DOHH2 (cell line): ENCODE measurements around the gene SMARCD1.

Source experiments
- H3F3A ChIP-seq: fragments of 200-600 bp; sonication (generic), shearing (Covaris generic); 2 replicates; pipeline ENCODE4 v1.6.0; 2016; ENCODE audit warnings: antibody characterized with exemption, mild to moderate bottlenecking; ENCODE audit not compliant: control insufficient read depth, insufficient read depth
- H3K27ac ChIP-seq: fragments of 200-600 bp; sonication (generic); 2 replicates; pipeline ENCODE4 v1.5.1; 2014; ENCODE audit warnings: low read depth, mild to moderate bottlenecking, low read length, moderate library complexity
- H3K27me3 ChIP-seq: fragments of 200-600 bp; sonication (generic); 2 replicates; pipeline ENCODE4 v1.6.1; 2014; ENCODE audit warnings: mild to moderate bottlenecking, low read length, mixed read lengths; ENCODE audit not compliant: control insufficient read depth
- H3K36me3 ChIP-seq: fragments of 200-600 bp; sonication (generic); 2 replicates; pipeline ENCODE4 v1.6.1; 2014; ENCODE audit warnings: mild to moderate bottlenecking, low read length, moderate library complexity, mixed read lengths; ENCODE audit not compliant: control insufficient read depth
- H3K4me1 ChIP-seq: fragments of 200-600 bp; sonication (generic); 2 replicates; pipeline ENCODE4 v1.6.1; 2014; ENCODE audit warnings: mild to moderate bottlenecking, low read length, mixed read lengths; ENCODE audit not compliant: control insufficient read depth
- H3K4me2 ChIP-seq: fragments of 200-600 bp; sonication (generic); 2 replicates; pipeline ENCODE4 v1.6.0; 2014; ENCODE audit warnings: mild to moderate bottlenecking, low read length, moderate library complexity
- H3K4me3 ChIP-seq: fragments of 200-600 bp; sonication (generic); 2 replicates; pipeline ENCODE4 v1.5.1; 2014; ENCODE audit warnings: mild to moderate bottlenecking, low read length, mixed read lengths
- H3K79me2 ChIP-seq: fragments of 200-600 bp; sonication (generic); 2 replicates; pipeline ENCODE4 v1.6.1; 2014; ENCODE audit warnings: mild to moderate bottlenecking, low read length, mixed read lengths; ENCODE audit not compliant: control insufficient read depth
- H3K9me2 ChIP-seq: fragments of 200-600 bp; sonication (generic); replicated peaks from 2 replicates; pipeline ENCODE4 v1.6.1; 2014; ENCODE audit warnings: mild to moderate bottlenecking, low read length, mixed read lengths; ENCODE audit not compliant: control insufficient read depth
- H3K9me3 ChIP-seq: fragments of 200-600 bp; sonication (generic); 2 replicates; pipeline ENCODE4 v1.6.1; 2014; ENCODE audit warnings: antibody characterized with exemption, low read length, mixed read lengths; ENCODE audit not compliant: control insufficient read depth, insufficient read depth
- H4K20me1 ChIP-seq: fragments of 200-600 bp; sonication (generic); 2 replicates; pipeline ENCODE4 v1.6.0; 2014; ENCODE audit warnings: low read depth, mild to moderate bottlenecking, antibody characterized with exemption, low read length, moderate library complexity; ENCODE audit not compliant: control insufficient read depth, insufficient read depth
- EZH2phosphoT487 ChIP-seq: fragments of 200-600 bp; sonication (generic); IDR thresholded peaks from 2 replicates; pipeline ENCODE4 v1.6.1; 2017; ENCODE audit warnings: borderline replicate concordance, mild to moderate bottlenecking, antibody characterized with exemption, low read length, moderate library complexity, mixed read lengths
- TF ChIP-seq, protein P1 (sequence below): fragments of 200-600 bp; sonication (generic); IDR thresholded peaks from one replicate; pipeline ENCODE4 v1.5.1; 2014; ENCODE audit warnings: antibody characterized with exemption, mild to moderate bottlenecking, low read depth, low read length; ENCODE audit not compliant: poor library complexity, severe bottlenecking

Gene SMARCD1

DNA sequence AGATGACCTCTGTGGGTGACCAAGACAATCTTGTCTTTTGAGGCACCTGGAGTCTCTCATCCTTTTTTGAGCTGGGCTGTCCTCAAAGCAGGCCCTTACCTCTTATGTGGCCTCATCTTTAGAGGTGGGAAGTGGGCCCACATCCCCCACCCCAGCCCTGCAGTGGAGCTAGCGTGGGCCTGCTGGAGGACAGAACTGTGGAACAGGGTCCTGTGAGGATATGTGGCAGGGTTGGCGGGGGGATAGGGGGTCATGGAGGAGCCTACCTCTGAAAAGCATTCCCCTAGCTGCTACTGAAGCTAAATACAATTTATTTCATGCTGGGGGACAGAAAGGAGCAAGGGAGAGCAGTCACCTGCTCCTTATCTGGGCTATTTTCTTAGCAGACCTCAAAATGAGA, 18.2 kb downstream of the SMARCD1 start:
- H3K9me3 ChIP-seq, result no peaks in the 10 kb centered on the region
- H3K79me2 ChIP-seq, result no peaks in the 10 kb centered on the region
- no peak overlapping the region for H3K27ac ChIP-seq
- no peaks in the 10 kb centered on the region for H4K20me1 ChIP-seq
- H3K4me3 ChIP-seq, result no peak overlapping the region
- peaks cover 4% of the 10 kb centered on the region; the same call in 1 of the 2 replicates for H3K4me1 ChIP-seq
- no peaks in the 10 kb centered on the region for H3F3A ChIP-seq
- H3K4me2 ChIP-seq, result no peak overlapping the region
- peaks cover 25% of the 10 kb centered on the region for H3K36me3 ChIP-seq
- no peaks in the 10 kb centered on the region for H3K27me3 ChIP-seq
- H3K9me2 ChIP-seq, result no peaks in the 10 kb centered on the region
- no peak for TF ChIP-seq EZH2phosphoT487
- TF ChIP-seq, protein P1, sequence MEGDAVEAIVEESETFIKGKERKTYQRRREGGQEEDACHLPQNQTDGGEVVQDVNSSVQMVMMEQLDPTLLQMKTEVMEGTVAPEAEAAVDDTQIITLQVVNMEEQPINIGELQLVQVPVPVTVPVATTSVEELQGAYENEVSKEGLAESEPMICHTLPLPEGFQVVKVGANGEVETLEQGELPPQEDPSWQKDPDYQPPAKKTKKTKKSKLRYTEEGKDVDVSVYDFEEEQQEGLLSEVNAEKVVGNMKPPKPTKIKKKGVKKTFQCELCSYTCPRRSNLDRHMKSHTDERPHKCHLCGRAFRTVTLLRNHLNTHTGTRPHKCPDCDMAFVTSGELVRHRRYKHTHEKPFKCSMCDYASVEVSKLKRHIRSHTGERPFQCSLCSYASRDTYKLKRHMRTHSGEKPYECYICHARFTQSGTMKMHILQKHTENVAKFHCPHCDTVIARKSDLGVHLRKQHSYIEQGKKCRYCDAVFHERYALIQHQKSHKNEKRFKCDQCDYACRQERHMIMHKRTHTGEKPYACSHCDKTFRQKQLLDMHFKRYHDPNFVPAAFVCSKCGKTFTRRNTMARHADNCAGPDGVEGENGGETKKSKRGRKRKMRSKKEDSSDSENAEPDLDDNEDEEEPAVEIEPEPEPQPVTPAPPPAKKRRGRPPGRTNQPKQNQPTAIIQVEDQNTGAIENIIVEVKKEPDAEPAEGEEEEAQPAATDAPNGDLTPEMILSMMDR, result no peak

DNA sequence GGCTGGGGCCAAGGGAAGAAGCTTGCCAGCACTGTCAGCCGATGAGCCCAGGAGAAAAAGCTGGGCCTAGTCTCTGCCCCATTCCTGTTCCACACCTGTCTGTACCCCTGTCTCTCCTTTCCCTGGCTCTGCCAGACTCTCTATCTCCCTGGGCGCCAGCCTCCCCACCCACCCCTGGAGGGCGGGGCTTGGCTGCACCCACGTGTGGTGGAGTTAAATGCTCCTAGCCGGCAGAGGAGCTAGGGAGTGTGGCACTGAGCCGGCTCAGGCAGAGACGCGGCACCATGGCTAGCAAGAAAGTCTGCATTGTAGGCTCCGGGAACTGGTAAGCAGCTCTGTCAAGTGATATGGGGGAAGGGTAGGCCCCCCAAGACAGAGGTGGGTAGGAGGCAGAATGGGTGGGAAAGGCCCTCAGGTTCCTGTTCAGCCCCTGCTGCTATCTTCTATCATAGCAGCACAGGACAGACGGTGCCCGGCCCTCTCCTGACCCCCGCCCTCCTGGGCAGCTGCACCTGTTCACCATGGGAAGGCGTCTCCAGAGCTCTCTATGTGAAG, 18.7 kb downstream of the SMARCD1 start, which contains the start of gene GPD1:
Gene GPD1, plus strand, starts transcription at position 242 of the 555 bp plus-strand sequence. Its CDS starts 43 bp downstream, at position 285.
- no peaks in the 10 kb centered on the region for H4K20me1 ChIP-seq
- no peaks in the 10 kb centered on the region for H3F3A ChIP-seq
- H3K79me2 ChIP-seq, result no peaks in the 10 kb centered on the region
- H3K9me3 ChIP-seq, result no peaks in the 10 kb centered on the region
- no peak within 1 kb of the TSS for H3K4me3 ChIP-seq
- no peak within 1 kb of the TSS for H3K27ac ChIP-seq
- H3K27me3 ChIP-seq, result no peaks in the 10 kb centered on the region
- no peak within 1 kb of the TSS for H3K4me2 ChIP-seq
- peaks cover 4% of the 10 kb centered on the region; the same call in 1 of the 2 replicates for H3K4me1 ChIP-seq
- H3K36me3 ChIP-seq, result peaks cover 20% of the 10 kb centered on the region
- TF ChIP-seq, protein P1, result no peak
- no peak for TF ChIP-seq EZH2phosphoT487
- no peaks in the 10 kb centered on the region for H3K9me2 ChIP-seq

DNA sequence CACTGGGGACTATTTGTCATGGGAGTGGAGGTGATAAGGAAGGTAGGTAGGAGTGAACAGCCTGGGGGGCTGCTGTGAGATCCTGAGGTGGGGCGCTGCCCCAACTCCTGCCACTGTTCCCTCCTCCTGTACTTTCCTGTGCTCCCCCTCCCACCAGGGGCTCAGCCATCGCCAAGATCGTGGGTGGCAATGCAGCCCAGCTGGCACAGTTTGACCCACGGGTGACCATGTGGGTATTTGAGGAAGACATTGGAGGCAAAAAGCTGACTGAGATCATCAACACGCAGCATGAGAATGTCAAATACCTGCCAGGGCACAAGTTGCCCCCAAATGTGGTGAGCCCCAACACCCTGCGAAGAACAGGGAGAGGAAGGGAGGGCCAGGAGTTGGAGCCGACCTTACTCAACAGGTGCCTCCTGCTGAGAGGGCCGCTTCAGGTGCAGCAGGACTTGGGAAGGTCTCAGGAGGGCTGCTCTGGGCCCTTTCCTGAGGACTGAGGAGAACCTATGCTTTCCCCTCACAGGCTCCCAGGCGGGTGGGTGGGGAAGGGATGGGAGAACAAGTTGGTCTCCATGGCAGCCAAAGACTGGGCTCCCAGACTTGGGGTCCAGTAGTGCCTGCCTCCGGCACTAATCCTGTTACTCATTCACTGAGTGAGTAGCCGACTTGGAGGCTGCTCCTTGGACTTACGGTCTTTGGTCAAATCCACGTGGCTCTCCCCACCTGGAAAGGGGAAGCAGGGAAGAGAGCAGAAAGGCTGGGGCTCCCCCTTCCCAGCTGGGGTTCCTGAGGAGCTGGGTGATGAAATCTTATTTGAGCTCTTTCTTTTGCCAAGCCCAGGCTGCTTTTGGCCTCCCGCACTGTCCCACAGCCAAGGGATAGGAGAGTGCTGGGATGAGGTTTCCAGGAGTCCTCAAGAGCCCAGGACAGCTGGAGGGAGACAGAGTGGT, 19.6 kb downstream of the SMARCD1 start:
- Histone ChIP-seq H3K9me3 (no peaks in the 10 kb centered on the region), H3K4me2 (no peak overlapping the region), H3K4me3 (no peak overlapping the region), H3K27me3 (no peaks in the 10 kb centered on the region), H3K36me3 (peaks cover 11% of the 10 kb centered on the region), H3K79me2 (no peaks in the 10 kb centered on the region), H3K27ac (no peak overlapping the region), H3F3A (no peaks in the 10 kb centered on the region), H3K9me2 (no peaks in the 10 kb centered on the region), H4K20me1 (no peaks in the 10 kb centered on the region), H3K4me1 (peaks cover 7% of the 10 kb centered on the region)
- TF ChIP-seq, protein P1, result no peak
- TF ChIP-seq EZH2phosphoT487, result no peak
